Activated CD4-positive, CD25-positive, alpha-beta regulatory T cell treated with anti-CD3 and anti-CD28 coated beads, Interleukin-2, amount 50 U/mL, for 72 hours (primary cell): ENCODE results near the gene VSTM5.

Source experiments
- DNase-seq: peaks from one replicate; pipeline ENCODE4 v3.0.0; 2021

VSTM5 gene

DNA sequence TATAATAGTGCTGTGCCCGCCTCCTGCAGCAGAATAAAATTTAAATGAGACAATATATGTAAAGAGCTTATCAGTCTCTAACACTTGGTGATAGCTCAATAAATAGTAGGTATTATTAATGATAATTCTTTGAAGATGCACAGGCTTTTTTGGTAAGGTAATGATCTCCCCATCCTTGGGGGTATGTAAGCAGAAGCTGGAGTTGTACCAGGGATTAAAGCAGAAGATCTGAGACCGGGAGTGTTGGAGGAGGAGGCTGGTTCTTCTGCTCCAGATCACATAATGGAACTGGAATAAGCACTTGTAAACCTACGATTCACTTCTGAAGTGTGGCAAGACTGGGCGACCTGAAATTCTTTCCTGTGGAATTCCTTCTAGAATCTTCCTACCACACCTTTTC is 8.4 kb downstream of the VSTM5 start:
- no peak for DNase-seq

DNA sequence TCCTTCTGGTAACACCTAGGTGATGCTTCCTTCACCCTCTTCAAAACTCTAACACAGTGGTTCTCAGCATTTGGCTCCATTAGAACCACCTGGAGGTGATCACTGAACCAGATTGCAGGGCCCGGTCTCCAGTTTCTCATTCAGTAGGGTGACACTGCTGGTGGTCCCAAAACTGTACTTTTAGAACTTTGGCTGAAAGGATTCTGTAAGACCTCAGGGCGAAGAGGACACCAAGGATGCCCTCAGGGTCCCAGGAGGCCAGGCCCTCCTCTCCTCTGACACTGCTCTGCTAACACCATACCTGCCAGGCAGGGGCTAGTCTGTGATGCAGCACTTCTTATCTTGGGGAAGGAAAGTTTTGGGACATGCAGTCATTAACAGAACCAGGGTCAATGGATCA is 9.0 kb downstream of the VSTM5 start:
- no peak for DNase-seq

DNA sequence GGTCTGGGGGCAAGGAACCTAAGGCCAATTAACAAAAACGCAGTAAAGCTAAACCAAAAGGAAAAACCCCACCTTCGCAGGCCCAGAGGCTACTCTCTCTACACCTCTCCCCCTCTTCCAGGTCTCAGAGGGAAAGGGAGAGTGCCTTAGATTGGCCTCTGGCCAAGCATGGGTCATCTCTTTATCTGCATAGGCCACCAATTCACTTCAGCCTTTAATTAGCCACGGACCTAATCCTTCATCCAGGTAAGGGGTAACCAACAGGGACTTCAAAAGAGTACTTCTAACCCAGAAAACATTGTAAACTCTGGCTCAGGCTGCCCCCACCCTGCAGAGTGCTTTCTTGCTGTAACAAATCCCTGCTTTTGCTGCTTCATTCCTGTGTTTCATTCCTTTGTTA is 9.4 kb downstream of the VSTM5 start:
- no peak for DNase-seq

DNA sequence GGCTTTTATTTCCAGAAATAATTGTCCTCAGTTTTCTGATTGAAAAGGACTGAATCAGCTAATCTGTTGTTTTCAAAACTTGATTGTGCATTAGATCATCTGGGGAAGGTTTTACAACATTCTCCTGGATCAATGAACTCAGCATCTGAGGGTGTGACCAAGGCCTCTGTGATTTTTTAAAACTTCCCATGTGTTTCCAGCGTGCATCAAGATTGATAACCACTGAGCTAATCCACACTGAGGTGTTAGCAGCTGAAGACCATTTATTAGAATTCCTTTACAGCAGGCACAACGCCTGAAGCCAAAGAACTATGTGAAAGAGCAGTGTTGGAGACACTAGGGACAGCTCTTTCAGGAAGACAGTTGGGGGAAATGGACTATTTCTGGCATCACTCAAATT is 10.2 kb downstream of the VSTM5 start:
- no peak for DNase-seq

DNA sequence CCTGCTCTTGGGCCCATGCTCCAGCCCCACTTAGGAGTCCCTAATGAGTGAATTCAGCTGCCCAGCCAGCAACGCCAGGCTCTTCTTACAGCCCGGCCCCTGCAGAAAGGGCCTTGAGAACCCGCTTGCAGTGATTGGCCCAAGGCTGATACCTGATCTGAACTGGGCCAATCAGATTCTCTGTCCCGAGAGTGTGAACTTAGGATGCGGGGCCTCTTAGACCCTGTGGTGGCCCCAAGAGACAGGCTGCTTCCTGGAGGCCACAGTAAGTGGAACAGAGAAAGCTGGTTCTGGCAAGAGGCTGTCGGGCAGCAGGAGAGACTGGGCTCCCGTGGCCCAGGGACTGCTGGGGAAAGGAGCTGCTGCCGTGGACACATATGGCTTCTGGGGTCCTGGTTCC is 11.5 kb downstream of the VSTM5 start:
- no peak for DNase-seq

DNA sequence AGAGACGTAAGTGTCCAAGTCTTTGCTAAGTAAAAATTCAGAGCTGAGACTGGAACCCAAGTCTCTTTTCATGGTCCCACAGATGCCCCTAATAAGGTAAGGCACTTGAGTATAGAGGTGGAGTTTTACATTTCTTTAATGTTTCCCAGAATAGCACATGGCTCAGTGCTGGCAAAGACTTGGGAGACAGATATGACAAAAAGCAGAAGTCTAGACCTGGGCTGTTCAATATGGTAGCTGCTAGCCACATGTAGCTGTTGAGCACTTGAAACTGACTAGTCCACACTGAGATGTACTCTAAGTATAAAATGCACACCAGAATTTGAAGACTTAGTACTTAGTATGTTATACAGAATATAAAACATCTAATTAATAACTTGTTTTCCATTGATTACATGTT is 17.6 kb downstream of the VSTM5 start:
- no peak for DNase-seq

DNA sequence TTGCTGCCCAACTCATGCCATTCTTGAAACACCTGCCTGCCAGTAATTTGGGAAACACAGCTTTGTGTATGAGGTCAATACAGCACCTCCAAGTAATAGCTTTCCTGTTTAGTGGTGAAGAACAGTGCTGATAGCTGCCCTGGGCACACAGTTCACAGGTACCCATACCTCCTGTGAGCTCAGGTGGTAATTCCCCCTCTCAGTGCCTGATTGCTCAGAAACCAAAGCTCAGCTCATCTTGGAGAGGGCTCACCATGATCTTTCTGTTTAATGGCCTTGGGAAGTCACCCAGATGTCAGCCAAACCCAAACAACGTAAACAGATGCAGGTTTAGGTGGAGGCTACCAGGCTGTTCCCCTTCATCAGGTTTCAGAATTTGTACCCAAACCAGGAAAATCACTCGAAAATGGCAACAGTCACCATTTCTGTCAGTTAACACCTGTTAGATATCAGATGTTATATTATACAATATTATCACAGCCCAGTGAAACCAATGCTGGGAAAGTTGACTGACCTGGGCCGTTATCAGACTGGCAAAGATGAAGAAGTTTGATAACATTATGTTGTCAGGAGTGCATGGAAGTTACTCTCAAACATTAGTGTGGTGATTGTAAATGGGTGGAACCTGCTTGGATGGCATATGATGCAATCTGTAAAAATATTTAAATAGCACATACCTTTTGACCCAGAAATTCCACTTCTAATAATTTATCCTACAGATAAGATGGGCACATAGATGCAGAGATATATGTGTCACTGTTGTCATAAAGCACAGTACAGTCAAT is 18.9 kb downstream of the VSTM5 start:
- DNase-seq = no peak

DNA sequence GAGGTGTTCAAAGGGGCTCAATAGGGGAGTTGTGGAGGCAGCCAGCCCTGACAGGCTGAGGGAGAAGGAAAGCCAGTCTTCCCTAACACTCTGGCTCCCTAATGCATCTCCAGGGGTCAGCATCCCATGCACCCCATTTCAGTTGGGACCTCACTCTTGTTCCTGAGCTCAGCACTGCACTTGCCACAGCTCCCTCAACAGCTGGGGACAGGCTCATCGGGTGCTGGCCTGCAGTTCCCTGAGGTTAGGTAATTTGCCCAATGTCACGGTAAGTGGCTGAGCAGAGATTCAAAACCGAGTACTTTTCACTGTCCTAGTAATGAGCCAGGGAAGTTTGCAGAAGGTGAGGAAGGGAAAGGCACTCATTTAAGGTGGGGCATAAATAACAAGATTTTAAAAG is 20.8 kb downstream of the VSTM5 start:
- no peak for DNase-seq

DNA sequence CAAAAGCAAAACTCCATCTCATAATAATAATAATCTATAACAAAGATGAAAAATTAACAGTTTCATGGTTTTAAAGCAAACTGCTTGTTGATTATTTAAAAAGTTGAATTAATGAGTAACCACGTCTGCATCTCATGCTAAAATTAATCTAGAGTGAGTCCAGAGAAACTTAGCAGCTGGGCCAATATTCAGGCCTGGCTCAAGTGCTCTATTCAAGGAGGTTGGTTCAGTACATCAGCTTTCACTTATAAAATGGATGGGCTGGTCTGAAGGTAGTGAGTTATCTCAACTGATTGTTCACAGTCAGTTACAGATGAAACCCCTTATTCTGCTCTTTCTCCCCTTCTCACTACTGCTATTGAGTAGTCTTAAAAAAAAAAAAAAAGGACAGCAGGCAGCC is 23.1 kb downstream of the VSTM5 start:
- no peak for DNase-seq

DNA sequence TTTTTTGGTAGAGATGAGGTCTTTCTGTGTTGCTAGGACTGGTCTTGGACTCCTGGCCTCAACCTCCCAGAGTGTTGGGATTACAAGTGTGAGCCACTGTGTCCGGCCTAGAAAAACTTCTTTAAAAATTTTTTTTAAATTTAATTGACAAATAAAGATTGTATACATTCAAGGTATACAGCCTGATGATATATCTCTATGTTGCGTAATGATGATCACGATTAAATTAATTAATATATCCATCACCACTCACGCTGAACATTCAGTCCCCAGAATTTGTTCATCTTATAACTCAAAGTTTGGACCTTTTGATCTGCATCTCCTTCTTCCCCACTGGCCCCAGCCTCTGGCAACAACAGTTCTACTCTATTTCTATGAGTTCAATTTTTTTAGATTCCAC is 27.2 kb downstream of the VSTM5 start:
- no peak for DNase-seq

DNA sequence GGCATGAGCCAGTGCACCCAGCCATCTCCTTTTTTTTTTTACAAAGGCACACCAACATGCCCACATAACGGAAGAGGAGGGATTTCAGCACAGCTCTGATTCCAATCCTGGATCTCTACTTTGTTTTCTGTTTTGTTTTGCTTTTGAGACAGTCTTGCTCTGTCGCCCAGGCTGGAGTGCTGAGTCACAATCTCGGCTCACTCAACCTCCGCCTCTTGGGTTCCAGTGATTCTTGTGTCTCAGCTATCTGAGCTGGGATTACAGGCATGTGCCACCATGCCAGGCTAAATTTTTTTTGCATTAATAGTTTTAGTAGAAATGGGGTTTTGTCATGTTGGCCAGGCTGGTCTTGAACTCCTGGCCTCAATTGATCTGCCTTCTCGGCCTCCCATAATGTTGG is 28.1 kb downstream of the VSTM5 start:
- DNase-seq = no peak

DNA sequence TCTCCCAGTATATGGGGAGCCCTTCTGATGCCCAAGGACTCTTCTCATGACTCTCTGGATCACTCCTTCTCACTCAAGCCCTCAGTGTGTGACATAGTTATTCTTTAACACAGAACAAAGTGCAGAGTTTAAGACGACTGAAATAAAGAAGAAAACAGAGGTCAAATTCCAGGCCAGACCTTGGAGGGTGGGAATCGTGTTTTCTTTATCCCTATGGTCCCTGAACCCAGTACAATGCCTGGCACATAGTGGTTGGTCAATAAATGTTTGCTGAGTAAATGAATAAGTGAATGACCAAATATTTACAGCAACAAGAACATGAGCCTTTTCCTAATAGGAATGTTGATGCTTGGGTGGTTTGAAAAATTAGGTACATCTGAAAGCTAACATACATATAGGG is 28.8 kb downstream of the VSTM5 start:
- no peak for DNase-seq

DNA sequence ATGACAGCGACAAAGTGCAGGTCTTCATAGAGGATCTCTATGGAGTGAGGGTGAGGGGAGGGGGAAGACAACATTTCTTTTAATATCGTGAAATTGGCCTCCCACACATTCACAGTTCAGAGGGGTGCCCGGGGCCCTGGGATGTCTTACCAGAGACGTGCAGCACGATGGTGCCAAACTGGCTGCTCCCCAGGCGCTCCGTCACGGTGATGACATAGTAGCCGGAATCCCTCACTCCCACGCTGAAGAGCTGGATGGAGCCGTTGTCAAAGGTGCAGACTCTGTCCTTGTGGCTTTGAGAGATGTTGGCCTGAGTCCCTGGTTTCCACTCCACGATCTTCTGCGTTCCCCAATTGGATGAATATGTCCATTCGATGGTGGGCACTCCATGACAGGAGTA is 29.6 kb downstream of the VSTM5 start:
- DNase-seq = no peak

DNA sequence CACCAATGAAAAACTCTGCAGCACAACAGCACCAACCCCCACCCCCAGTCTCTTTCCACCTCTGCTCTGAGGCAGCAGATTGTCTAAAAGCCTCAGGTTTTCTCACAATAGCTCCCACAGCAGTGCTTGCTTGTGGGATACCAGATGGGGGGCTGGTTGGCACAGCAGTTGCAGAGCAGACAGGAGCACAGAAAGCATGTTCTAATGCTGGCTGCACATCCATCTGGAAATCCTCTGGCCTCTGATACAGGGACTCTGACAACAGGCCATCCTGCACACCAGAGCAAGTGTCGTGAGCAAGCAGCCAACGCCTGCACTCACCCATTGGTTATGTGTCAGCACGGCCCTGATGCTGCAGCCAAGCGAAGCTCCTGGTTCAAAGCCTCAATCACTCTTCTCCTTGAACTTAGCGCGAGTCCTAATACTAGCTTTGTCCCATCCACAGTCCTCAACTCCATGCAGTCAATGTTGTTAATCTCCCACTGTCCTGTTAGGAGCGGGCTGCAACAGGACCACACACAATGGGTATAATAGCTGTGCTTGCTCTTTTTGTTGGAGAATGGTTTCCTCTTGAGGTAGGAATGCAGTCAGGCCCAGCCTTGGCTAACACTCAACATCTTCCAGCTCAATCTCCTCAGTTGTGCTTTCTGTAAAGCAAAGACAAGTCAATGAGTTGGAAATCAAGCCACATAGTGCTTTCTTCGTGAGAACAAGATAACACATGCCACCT is 30.3 kb downstream of the VSTM5 start:
- DNase-seq = no peak

DNA sequence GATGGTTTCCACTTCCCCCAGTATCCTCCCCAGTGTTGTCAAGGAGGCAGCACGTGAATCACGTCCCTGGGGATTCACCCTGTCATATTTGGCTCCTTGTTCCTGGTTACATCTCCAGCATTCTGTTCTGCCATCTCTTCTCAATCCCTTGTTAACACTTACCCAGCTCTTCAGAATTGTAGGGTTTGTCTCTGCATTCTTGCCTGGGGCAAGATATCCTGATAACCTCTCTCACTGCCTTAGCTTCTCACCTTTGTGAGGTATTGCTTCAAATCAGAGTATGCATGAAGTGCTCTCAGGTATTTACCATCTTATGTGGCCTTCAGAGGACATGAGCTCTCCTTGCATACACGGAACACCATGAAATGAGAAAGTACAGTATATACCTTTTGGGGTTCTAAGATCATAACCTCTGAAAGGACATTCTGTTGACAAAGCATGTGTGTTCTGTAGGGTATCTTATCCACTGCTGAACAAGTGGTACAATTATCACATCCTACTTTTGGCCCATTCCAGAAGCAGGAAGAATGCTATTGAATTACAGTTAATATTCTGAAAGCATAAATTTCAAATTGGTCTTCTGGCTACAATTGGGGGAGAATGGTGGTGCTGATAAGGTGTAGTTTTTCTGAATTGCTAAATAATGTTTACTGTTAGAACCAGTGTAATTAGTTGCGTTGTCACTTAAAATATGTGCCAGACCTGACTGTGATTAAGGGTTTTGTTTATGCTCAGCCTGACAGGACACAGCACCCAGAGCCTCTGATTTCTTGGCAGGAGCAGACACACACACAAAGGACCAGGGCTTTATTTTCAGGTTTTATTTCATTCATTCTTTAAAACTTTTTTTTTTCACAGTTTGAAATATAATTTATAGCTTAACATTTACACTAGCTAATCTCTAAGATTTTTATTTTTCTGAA is 32.7 kb downstream of the VSTM5 start:
- DNase-seq = no peak

DNA sequence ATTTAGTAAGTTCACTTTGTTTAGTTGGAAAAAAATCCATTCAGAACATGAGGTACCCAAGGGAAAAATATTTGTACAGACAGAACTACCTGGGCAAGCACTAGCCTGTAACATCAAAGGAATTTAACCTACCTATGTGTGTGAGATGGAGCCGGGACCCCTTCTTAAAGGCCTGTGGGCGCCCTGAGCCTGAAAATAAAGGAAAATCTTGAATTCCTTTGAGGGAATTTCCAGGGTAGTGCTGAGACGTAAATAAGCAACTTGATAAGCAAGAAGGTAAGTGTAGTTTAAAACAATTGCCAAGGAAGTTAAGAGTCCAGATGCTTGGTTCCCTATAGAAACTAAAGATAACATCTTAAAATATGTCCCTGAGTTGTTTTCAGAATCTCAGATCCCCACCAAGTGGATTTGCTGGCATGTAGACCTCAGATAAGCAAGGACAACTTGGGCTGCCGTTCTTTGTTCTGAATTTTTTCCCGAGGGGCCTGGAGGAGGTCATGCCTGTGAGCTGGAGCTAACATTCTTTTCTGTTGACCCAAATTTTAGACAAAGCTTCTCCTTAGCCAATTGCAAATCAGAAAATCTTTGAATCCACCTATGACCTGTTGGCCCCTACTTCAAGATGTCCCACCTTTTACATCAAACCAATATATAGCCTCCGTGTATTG is 35.3 kb downstream of the VSTM5 start:
- DNase-seq = no peak

DNA sequence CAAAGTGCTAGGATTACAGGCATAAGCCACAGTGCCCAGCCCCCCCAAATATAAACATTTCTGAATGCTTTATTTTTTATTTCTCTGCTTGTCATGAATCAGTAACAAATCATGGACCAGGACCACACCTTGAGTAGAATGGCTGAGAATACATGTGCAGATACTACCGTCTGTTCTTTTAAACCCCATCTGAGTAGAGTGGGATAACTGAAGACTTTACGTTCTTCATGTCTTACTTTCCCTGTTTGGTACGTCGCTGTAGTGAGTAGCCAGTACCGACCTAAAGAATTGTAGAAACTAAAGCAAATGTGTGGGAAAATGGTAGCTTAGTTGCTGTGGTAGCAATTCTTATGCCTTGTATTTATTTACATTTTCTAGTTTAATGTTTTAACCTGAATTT is 36.4 kb downstream of the VSTM5 start:
- no peak for DNase-seq

DNA sequence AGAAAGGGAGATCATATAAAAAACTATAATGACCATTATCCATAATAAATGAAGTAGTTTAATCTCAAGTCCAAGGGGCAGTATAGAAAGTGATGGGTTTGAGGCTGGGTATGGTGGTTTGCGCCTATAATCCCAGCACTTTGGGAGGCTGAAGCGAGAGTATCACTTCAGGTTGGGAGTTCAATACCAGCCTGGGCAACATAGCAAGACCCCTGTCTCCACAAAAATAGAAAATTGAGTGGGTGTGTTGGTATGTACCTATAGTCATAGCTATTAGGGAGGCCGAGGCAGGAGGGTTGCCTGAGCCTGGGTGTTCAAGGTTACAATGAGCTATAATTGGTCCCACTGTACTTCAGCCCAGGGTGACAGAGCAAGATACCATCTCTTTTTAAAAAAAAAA is 42.4 kb downstream of the VSTM5 start:
- no peak for DNase-seq

DNA sequence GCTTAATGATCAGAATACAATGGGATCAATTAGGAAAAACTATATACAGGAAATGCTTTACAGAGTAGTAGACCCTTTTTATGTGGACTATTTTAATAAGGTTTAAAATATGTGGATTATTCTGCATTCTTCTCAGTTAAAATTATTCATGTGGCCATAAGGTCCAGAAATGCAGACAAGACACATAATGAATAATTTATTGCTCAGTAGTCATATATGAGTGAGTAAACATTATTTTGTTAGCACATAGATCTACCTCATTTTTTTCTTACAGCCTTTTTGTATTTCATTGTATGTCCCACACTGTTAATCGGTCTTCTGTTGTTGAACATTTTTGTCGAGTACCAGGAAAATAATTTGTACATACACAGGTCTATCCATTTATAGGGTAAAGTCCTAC is 45.5 kb downstream of the VSTM5 start:
- DNase-seq = no peak

DNA sequence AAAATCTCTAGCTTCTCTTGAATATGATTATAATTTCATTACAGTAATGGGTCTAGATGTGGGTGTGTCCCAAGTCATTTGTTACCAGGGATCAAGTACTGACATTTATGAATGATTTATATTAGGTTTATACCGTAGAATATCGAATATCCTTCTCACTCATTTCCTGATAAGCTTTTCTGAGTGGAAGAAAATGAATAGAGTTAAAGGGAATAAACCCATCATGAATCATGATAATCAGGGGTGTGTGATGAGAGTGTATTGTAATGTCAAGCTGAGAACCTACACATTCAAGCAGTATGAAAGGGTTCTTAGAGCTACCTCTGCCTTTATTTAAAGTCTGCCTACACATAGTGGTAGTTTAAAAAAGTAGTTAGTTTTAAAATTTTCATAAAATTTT is 49.1 kb downstream of the VSTM5 start:
- no peak for DNase-seq

DNA sequence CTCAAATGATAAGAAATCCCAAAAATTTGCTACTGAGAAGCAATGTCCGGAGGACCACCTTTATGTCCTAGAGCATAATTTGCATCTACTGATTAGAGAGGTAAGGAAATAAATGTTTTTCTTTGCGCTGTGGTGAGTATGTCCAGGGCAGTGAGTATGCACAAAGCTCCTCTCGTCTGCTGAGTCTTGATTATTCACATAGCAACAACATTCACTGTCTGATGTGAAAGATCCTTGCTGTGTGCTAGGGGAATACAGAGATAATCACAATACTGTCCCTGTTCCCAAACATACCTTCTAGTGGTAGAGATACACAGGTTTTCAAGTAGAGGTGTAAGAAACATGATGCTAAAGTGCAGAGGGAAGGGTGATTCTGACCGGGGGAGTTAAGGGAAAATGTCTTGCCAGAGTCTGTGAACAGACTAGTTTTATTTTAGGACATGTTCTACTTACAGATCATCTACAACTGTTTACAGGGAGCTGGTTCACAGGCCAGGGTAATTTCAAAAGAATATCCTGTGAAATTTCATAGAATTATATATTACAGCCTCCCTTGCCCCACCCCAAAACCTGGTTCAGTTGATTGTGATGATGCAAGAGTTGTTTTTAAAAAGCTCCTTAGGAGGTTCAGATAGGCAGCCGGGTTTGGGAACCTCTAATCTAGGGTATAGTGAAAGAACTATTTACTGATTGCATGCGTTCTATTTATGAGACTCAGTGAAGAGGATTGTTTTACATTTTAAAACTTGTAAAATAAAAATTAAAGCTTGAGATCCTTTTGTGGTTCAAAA is 53.8 kb downstream of the VSTM5 start:
- no peak for DNase-seq

DNA sequence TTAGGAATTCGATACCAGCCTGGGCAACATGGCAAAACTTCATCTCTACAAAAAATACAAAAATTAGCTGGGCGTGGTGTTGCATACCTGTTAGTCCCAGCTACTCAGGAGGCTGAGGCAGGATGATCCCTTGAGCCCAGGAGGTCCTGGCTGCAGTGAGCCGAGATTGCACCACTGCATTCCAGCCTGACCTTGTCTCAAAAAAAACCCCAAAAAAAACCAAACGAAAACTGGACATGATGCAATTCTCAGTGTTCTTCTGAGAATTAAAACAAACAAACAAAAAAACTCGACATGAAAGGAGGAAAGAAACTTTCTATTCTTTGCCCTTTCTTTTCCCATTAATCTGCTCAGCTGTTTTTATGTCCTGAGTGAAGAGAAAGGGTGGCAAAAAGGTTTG is 58.9 kb downstream of the VSTM5 start:
- DNase-seq = no peak
